ENCODE results near the gene GYPC. TPM values are rescaled to one million over a fixed set of nuclear protein-coding genes. Genes with fewer than 3 reads are reported as not detected.
A peak's percentile ranks its signal among the peaks of the same experiment; 100 is the strongest.

GYPC gene
- total and polyA plus RNA-seq, 2 of the 4 experiments (the other 2 are of a cell fraction), result 53.4 to 96.3 TPM

DNA sequence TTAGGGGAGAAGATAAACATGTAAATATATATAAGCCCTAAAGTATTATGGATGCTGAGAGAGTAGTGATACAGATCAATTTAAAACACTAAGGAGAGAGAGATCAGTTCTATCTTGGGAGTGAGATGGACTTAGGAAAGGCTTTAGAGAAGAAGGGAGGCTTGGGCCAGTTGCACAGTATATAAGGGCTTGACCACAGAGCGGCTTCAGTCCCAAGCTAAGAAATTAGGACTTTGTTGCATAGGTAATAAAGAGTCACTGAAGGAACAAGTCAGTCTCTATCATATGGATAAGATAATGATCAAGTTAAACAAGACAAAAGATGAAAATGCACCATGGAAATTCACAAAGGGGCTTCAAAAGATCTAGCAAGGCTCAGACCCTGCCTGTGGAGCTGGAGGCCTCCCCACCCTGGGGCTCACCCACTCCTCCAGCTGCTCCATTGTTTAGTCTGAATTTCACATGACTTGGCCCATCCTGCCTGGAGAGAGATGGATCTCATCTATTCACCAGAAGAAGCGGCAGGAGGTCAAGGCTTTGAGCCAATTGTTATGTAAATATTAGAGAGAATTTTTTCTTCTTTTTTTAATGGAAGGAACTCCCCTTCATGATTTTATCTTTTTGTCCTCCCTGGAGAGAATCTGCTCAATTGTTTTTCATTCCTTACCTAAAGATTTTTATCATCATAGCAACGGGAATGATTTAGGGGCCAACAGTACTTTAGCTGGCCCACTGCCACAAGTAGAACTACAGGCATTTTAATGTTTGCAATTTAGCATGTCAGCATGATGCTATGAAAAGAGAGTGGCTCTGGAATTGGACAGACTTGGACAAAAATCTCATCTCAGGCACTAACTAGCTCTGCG is 44.0 kb downstream of the GYPC start (continued):
- TF ChIP-seq CEBPB (IDR thresholded peaks at IDR 0.05; ENCODE audit: low read depth, low read length) (no peak), SMC3 (IDR thresholded peaks at IDR 0.05; ENCODE audit: low read depth, low read length) (no peak)

DNA sequence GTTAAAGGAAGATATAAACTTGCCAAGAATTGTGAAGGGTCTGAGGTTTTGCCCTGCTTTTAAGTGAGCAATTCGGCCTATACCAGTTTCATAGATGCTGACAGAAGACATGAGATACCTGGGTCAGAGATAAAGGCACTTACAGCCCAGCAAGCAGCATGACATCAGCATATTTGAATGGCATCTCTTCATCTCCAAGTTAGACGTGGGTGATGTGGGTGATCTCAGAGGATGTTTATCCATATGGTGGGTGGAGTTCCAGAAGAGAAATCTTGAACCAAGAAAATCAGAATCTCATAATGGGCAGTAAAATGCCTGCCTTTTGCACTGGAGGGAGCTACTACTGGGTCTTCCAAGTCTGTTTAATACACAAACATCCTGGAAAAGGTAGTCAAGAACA is 44.7 kb downstream of the GYPC start:
- ATAC-seq (ENCODE audit: low read depth), result peak; percentile 38
- POLR2A ChIA-PET (ENCODE audit: unreplicated experiment), result no interaction called here
- H3K14ac ChIP-seq (replicated peaks; ENCODE audit: low read depth, low read length), result no peak overlapping the region
- no peaks in the 10 kb centered on the region; the same call in 1 of the 2 replicates for H3K9me1 ChIP-seq (ENCODE audit: insufficient read depth, low read length)
- CTCF ChIA-PET, result no interaction called here
- peaks cover 26% of the 10 kb centered on the region for H3K36me3 ChIP-seq (ENCODE audit: control insufficient read depth, insufficient read depth, low read length)
- H2BK15ac ChIP-seq (ENCODE audit: low read depth, low read length), result no peak overlapping the region
- peaks cover 4% of the 10 kb centered on the region; the same call in 1 of the 2 replicates for H3K4me1 ChIP-seq (ENCODE audit: control insufficient read depth, insufficient read depth, low read length)
- H4K91ac ChIP-seq (ENCODE audit: insufficient read depth, low read depth, low read length), result no peak overlapping the region
- in situ Hi-C loops (cut with MboI; ENCODE audit: low sequenced_read_pairs) (no loop called here), dilution Hi-C loops (cut with HindIII; ENCODE audit: low sequenced_read_pairs, unreplicated experiment) (no loop called here), intact Hi-C loops (cut with micrococcal nuclease) (loop anchor here (2.0 kb wide), 1 partner anchor 42 kb away; no protein-coding TSS in a partner anchor)
- no peaks in the 10 kb centered on the region for H4K20me1 ChIP-seq (ENCODE audit: insufficient read depth, low read length)
- peak; percentile 70 for TF ChIP-seq NFE2L2 (IDR thresholded peaks at IDR 0.05; ENCODE audit: low read depth, low read length)
- TF ChIP-seq MAZ (IDR thresholded peaks at IDR 0.05; ENCODE audit: borderline replicate concordance, low read depth, low read length), result no peak
- no peak for TF ChIP-seq MXI1 (IDR thresholded peaks at IDR 0.05; ENCODE audit: borderline replicate concordance, low read depth, low read length)
- TF ChIP-seq, protein P1, sequence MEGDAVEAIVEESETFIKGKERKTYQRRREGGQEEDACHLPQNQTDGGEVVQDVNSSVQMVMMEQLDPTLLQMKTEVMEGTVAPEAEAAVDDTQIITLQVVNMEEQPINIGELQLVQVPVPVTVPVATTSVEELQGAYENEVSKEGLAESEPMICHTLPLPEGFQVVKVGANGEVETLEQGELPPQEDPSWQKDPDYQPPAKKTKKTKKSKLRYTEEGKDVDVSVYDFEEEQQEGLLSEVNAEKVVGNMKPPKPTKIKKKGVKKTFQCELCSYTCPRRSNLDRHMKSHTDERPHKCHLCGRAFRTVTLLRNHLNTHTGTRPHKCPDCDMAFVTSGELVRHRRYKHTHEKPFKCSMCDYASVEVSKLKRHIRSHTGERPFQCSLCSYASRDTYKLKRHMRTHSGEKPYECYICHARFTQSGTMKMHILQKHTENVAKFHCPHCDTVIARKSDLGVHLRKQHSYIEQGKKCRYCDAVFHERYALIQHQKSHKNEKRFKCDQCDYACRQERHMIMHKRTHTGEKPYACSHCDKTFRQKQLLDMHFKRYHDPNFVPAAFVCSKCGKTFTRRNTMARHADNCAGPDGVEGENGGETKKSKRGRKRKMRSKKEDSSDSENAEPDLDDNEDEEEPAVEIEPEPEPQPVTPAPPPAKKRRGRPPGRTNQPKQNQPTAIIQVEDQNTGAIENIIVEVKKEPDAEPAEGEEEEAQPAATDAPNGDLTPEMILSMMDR (conservative IDR thresholded peaks at IDR 0.05; ENCODE audit: low read depth, low read length), result no peak
- TF ChIP-seq, protein P2, sequence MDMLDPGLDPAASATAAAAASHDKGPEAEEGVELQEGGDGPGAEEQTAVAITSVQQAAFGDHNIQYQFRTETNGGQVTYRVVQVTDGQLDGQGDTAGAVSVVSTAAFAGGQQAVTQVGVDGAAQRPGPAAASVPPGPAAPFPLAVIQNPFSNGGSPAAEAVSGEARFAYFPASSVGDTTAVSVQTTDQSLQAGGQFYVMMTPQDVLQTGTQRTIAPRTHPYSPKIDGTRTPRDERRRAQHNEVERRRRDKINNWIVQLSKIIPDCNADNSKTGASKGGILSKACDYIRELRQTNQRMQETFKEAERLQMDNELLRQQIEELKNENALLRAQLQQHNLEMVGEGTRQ (IDR thresholded peaks at IDR 0.05; ENCODE audit: low read depth, low read length), result no peak
- TF ChIP-seq CEBPB (IDR thresholded peaks at IDR 0.05; ENCODE audit: low read depth, low read length), result no peak
- TF ChIP-seq POLR2A (IDR thresholded peaks at IDR 0.05; ENCODE audit: low read depth, low read length), result no peak
- TF ChIP-seq, protein P3, sequence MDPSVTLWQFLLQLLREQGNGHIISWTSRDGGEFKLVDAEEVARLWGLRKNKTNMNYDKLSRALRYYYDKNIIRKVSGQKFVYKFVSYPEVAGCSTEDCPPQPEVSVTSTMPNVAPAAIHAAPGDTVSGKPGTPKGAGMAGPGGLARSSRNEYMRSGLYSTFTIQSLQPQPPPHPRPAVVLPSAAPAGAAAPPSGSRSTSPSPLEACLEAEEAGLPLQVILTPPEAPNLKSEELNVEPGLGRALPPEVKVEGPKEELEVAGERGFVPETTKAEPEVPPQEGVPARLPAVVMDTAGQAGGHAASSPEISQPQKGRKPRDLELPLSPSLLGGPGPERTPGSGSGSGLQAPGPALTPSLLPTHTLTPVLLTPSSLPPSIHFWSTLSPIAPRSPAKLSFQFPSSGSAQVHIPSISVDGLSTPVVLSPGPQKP (IDR thresholded peaks at IDR 0.05; ENCODE audit: borderline replicate concordance, low read depth, low read length), result no peak
- peak; percentile 48; the same call in 1 of the 2 replicates for TF ChIP-seq MAFK (IDR thresholded peaks at IDR 0.05; ENCODE audit: low read depth, low read length)
- TF ChIP-seq FOS (IDR thresholded peaks at IDR 0.05; ENCODE audit: low read depth, low read length), result no peak
- H3K56ac ChIP-seq (ENCODE audit: extremely low read depth, insufficient read depth, low read length), result no peak overlapping the region
- no peak overlapping the region for H2BK120ac ChIP-seq (ENCODE audit: low read depth, low read length)
- BruUV-seq (replicated peaks), result no TSS peak
- no peak overlapping the region for H3K9ac ChIP-seq (ENCODE audit: low read depth, low read length)
- WGBS, 2 experiments (ENCODE audit: extremely low coverage in 2 of 2, insufficient read length in 1 of 2), result no CpG with 5 or more reads among the region's 2 CpGs
- H3K27ac ChIP-seq (ENCODE audit: insufficient read depth, low read length), result peak overlapping the region; percentile 46; the same call in 1 of the 2 replicates
- no peak overlapping the region for H3K4me3 ChIP-seq (ENCODE audit: insufficient read depth, low read depth, low read length)
- H2BK5ac ChIP-seq (ENCODE audit: low read depth, low read length, poor library complexity, severe bottlenecking), result no peak overlapping the region
- H2BK20ac ChIP-seq (ENCODE audit: low read depth, low read length), result no peak overlapping the region
- no peak overlapping the region for H4K5ac ChIP-seq (ENCODE audit: low read depth, low read length)
- no peaks in the 10 kb centered on the region for H3K79me1 ChIP-seq (ENCODE audit: low read depth in 1 of 2, low read length in 2 of 2)
- no peaks in the 10 kb centered on the region for H3K9me3 ChIP-seq (ENCODE audit: control insufficient read depth, insufficient read depth, low read length)
- no peak overlapping the region; a peak in 1 of 4 replicates for H4K8ac ChIP-seq (ENCODE audit: low read depth in 2 of 2, low read length in 2 of 2)
- peak overlapping the region; percentile 34 for H3K18ac ChIP-seq (ENCODE audit: low read depth, low read length)
- no peak overlapping the region for H2AK5ac ChIP-seq (ENCODE audit: low read depth, low read length)
- DNase-seq, result peak; percentile 81
- no peak overlapping the region for H3K4ac ChIP-seq (ENCODE audit: low read depth, low read length)
- no peaks in the 10 kb centered on the region for H3K27me3 ChIP-seq (ENCODE audit: control insufficient read depth, insufficient read depth, low read length)
- no peak overlapping the region for H3K23ac ChIP-seq (ENCODE audit: low read depth, low read length)
- no peak overlapping the region for H2AK9ac ChIP-seq (replicated peaks; ENCODE audit: low read depth, low read length, poor library complexity)
- H2AFZ ChIP-seq (replicated peaks; ENCODE audit: low read length, poor library complexity), result no peak overlapping the region
- H3K4me2 ChIP-seq (ENCODE audit: low read depth, low read length), result 0 out of 2 replicates have a peak overlapping the region, but pooled peaks have one; percentile 16
